Upper lobe of left lung (tissue), 4 donors: Measurements from ENCODE around the gene PYURF.

Experiments used
- POLR2A ChIP-seq, 4 donors: fragments of 450-650 bp; IDR thresholded peaks; one replicate each; pipeline ENCODE4 v1.5.1; 2016 to 2017; ENCODE audit warnings: antibody characterized with exemption in 4 of 4, mild to moderate bottlenecking in 2 of 4
- POLR2AphosphoS5 ChIP-seq, 2 donors: sonication (generic); formaldehyde crosslinking; IDR thresholded peaks; one replicate each; pipeline ENCODE4 v1.5.1; 2017; ENCODE audit warnings: antibody characterized with exemption in 2 of 2
- TF ChIP-seq, protein P1 (sequence below), 6 experiments: fragments of 450-650 bp in 4 of 6; fragments of 200-600 bp in 2 of 6; sonication (generic) in 2 of 6; IDR thresholded peaks; one replicate each; pipeline ENCODE4 v1.5.1; 2016 to 2019; ENCODE audit warnings: antibody characterized with exemption in 6 of 6

DNA sequence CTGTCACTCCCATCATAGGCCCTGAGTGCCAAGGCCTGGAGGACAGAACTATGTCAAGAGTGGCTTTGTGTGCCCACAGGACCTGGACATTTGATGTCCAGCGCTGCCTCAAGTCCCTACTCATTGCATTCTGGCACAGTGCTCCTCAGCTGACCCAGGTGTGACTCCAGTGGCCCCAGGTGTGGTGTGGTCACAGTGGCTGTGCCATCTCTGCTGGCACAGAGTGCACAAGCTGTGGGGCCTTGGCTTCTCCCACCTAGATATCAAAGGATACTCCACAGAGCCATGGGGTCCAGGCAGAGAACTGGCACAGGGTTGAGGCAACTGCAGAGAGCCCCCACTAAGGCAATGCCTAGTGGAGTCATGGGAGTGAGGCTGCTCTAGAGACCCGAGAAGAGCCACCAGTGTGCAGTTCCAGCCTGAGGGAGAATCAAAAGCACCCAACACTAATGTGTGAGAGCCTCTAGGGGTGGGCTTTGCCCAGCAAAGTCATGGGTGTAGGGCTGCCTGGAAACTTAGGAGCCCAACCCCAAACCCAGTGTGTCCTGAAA is 25.6 kb downstream of the PYURF start:
- TF ChIP-seq POLR2AphosphoS5 (IDR thresholded peaks at IDR 0.05) (no peak), POLR2A (IDR thresholded peaks at IDR 0.05) (no peak)
- TF ChIP-seq, protein P1, sequence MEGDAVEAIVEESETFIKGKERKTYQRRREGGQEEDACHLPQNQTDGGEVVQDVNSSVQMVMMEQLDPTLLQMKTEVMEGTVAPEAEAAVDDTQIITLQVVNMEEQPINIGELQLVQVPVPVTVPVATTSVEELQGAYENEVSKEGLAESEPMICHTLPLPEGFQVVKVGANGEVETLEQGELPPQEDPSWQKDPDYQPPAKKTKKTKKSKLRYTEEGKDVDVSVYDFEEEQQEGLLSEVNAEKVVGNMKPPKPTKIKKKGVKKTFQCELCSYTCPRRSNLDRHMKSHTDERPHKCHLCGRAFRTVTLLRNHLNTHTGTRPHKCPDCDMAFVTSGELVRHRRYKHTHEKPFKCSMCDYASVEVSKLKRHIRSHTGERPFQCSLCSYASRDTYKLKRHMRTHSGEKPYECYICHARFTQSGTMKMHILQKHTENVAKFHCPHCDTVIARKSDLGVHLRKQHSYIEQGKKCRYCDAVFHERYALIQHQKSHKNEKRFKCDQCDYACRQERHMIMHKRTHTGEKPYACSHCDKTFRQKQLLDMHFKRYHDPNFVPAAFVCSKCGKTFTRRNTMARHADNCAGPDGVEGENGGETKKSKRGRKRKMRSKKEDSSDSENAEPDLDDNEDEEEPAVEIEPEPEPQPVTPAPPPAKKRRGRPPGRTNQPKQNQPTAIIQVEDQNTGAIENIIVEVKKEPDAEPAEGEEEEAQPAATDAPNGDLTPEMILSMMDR (IDR thresholded peaks at IDR 0.05) = no peak
